ENCODE results near the gene HSPH1. TPM values are rescaled to one million over a fixed set of nuclear protein-coding genes. Genes with fewer than 3 reads are reported as not detected.
"Not testable (repeated sequence)": the region's sequence is repeated elsewhere in the genome, so short reads cannot be mapped to it uniquely, and the experiment has no call there.

Gene HSPH1
- total RNA-seq, 2 donors from 2014 or later = 57.3 to 162 TPM

DNA sequence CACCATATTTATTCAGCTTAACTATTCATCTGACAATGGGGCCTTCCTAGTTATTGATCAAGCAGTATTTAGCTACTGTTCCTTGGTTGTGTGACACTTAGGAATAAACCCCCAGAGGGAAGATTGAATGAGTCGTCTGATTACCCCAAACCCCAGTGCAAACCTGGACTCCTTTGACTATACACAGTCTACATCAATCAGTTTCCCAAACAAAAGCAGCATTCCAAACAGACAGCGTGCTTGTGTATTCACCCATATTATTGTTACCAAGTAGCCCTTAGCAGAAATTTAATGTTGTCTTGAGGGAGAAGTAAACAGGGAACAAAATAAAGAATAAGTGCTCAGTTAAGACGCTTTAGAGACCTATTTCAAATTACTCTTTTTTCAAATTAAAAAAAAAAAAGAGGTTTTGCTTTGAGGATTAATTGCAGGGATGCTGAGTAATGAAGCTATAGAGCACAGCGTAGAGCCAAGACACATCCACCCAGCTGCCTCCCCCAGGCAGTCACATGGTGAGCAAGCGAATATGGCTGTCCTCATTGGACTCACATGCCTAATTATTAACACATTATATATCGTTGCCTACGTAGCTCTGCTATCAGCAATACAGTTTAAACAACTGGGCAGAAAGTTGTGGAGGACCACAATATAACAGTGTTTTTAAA lies 23.4 kb upstream of the HSPH1 start:
- H3K4me3 ChIP-seq = no peak overlapping the region
- TF ChIP-seq, protein P1, sequence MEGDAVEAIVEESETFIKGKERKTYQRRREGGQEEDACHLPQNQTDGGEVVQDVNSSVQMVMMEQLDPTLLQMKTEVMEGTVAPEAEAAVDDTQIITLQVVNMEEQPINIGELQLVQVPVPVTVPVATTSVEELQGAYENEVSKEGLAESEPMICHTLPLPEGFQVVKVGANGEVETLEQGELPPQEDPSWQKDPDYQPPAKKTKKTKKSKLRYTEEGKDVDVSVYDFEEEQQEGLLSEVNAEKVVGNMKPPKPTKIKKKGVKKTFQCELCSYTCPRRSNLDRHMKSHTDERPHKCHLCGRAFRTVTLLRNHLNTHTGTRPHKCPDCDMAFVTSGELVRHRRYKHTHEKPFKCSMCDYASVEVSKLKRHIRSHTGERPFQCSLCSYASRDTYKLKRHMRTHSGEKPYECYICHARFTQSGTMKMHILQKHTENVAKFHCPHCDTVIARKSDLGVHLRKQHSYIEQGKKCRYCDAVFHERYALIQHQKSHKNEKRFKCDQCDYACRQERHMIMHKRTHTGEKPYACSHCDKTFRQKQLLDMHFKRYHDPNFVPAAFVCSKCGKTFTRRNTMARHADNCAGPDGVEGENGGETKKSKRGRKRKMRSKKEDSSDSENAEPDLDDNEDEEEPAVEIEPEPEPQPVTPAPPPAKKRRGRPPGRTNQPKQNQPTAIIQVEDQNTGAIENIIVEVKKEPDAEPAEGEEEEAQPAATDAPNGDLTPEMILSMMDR (IDR thresholded peaks at IDR 0.05) = no peak
- H3K9me3 ChIP-seq = no peaks in the 10 kb centered on the region
- no peaks in the 10 kb centered on the region for H3K27me3 ChIP-seq
- H3K36me3 ChIP-seq = no peaks in the 10 kb centered on the region
- no peak for DNase-seq
- no peak overlapping the region for H3K9ac ChIP-seq (ENCODE audit: low read depth in 2 of 2, low read length in 2 of 2)
- intact Hi-C loops (cut with DNase I) = no loop called here
- no peaks in the 10 kb centered on the region for H3K4me1 ChIP-seq
- H3K27ac ChIP-seq = no peak overlapping the region

DNA sequence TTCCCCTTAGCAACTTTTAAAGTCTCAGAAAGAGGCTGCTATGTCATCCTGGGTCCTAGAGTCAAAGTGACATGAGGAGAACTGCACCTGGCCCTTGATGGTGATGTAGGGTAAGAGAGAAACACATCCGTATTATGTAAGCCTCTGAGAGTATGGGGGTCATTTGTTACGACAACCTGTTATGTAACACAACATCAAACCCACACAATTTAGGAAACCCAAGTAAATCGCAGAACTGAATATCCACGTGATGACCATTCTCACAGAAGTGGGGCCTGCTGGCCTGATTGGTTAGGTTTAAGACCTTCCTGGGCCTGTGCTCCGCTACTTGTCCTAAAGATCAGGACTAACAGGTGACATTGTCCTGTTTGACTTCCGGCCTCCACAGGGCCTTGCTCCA lies 22.7 kb upstream of the HSPH1 start:
- Histone ChIP-seq H3K27me3 (no peaks in the 10 kb centered on the region), H3K4me3 (no peak overlapping the region), H3K9me3 (no peaks in the 10 kb centered on the region), H3K9ac (ENCODE audit: low read depth in 2 of 2, low read length in 2 of 2) (no peak overlapping the region), H3K4me1 (no peaks in the 10 kb centered on the region), H3K36me3 (no peaks in the 10 kb centered on the region), H3K27ac (no peak overlapping the region)
- intact Hi-C loops (cut with DNase I) = no loop called here
- TF ChIP-seq, protein P1 (IDR thresholded peaks at IDR 0.05) = no peak
- no peak for DNase-seq

DNA sequence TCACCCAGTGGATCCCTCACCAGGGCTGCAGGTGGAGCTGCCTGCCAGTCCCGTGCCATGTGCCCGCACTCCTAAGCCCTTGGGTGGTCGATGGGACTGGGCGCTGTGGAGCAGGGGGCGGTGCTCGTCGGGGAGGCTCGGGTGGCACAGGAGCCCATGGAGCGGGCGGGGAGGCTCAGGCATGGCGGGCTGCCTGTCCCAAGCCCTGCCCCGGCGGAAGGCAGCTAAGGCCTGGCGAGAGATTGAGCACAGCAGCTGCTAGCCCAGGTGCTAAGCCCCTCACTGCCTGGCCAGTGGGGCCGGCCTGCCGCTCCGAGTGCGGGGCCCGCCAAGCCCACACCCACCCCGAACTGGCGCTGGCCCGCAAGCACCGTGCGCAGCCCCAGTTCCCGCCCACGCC lies 21.3 kb upstream of the HSPH1 start:
- Histone ChIP-seq H3K4me3 (no peak overlapping the region), H3K4me1 (no peaks in the 10 kb centered on the region), H3K9me3 (no peaks in the 10 kb centered on the region), H3K9ac (ENCODE audit: low read depth in 2 of 2, low read length in 2 of 2) (no peak overlapping the region), H3K27ac (no peak overlapping the region), H3K36me3 (no peaks in the 10 kb centered on the region), H3K27me3 (no peaks in the 10 kb centered on the region)
- DNase-seq = no peak
- intact Hi-C loops (cut with DNase I) = no loop called here
- TF ChIP-seq, protein P1 (IDR thresholded peaks at IDR 0.05) = no peak

DNA sequence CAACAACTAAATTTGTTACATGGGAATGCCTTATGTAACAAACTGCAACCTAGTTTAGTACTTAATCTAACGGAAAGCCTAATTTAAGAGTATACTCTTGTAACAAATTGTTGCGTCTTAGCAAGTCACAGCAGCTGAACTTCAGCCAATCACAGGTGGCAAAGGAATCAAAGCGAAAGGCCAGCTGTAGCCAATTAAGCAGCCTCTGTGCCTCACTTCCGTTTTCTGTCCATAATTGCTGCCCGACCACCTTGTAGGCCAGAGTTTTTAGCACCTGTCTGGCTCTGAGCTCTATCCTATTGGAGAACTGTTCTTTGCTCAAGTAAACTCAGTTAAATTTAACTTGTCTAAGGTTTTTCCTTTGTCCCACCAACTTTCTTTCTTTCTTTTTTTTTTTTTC lies 18.1 kb upstream of the HSPH1 start:
- no peak overlapping the region for H3K9ac ChIP-seq (ENCODE audit: low read depth in 2 of 2, low read length in 2 of 2)
- TF ChIP-seq, protein P1 (IDR thresholded peaks at IDR 0.05) = no peak
- DNase-seq = no peak
- no peaks in the 10 kb centered on the region for H3K36me3 ChIP-seq
- no peaks in the 10 kb centered on the region for H3K4me1 ChIP-seq
- intact Hi-C loops (cut with DNase I) = loop anchor here (10.0 kb wide), 1 partner anchor 125 kb away; no protein-coding TSS in a partner anchor
- H3K4me3 ChIP-seq = no peak overlapping the region
- no peak overlapping the region for H3K27ac ChIP-seq
- H3K27me3 ChIP-seq = no peaks in the 10 kb centered on the region
- H3K9me3 ChIP-seq = no peaks in the 10 kb centered on the region

DNA sequence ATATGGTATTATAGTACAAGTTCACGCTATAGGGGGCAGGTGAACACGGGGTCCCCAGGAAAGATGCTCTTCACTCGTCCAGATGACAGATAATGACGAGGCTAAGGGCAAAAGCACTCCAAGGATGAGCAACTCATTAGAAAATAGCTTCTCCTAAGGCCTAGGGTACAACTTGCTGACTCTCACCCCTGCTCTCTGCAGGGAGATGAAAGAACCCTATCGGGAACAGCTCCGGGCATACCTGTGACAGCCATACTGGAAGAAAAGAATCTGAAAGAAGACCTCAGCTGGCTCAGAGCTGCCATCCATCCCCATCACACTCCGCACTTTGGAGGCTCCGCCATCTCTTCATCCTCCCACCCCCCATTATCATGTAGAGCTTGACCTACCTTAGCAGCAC lies 17.5 kb upstream of the HSPH1 start:
- H3K27ac ChIP-seq = no peak overlapping the region
- H3K4me1 ChIP-seq = no peaks in the 10 kb centered on the region
- no peak for DNase-seq
- intact Hi-C loops (cut with DNase I) = loop anchor here (10.0 kb wide), 1 partner anchor 124 kb away; no protein-coding TSS in a partner anchor
- no peaks in the 10 kb centered on the region for H3K36me3 ChIP-seq
- TF ChIP-seq, protein P1 (IDR thresholded peaks at IDR 0.05) = no peak
- no peaks in the 10 kb centered on the region for H3K9me3 ChIP-seq
- H3K4me3 ChIP-seq = no peak overlapping the region
- no peaks in the 10 kb centered on the region for H3K27me3 ChIP-seq
- no peak overlapping the region for H3K9ac ChIP-seq (ENCODE audit: low read depth in 2 of 2, low read length in 2 of 2)

DNA sequence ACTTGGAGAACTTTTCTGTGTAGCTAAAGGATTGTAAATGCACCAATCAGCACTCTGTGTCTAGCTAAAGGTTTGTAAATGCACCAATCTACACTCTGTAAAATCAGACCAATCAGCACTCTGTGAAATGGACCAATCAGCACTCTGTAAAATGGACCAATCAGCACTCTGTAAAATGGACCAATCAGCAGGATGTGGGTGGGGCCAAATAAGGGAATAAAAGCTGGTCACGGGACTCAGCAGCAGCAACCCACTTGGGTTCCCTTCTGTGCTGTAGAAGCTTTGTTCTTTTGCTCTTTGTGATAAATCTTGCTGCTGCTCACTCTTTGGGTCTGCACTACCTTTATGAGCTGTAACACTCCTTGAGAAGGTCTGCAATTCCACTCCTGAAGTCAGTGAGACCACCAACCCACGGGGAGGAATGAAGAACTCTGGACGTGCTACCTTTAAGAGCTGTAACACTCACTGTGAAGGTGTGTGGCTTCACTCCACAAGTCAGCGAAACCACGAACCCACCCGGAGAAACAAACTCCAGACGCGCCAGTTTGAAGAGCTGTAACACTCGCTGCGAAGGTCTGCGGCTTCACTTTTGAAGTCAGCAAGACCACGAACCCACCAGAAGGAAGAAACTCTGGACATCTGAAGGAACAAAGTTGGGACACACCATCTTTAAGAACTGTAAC lies 16.2 kb upstream of the HSPH1 start:
- DNase-seq; H3K36me3 ChIP-seq; H3K27ac ChIP-seq; H3K4me3 ChIP-seq; H3K9me3 ChIP-seq; H3K27me3 ChIP-seq; H3K4me1 ChIP-seq; H3K9ac ChIP-seq (ENCODE audit: low read depth in 2 of 2, low read length in 2 of 2): not testable (repeated sequence)
- intact Hi-C loops (cut with DNase I) = loop anchor here (10.0 kb wide), 1 partner anchor 123 kb away; no protein-coding TSS in a partner anchor

Measured in colonic mucosa (tissue), 4 donors.